SK-N-SH (cell line): ENCODE measurements around the gene C20orf141.

Experiments used
- CTCF ChIP-seq: fragments of 200-600 bp; sonication (generic); IDR thresholded peaks from 2 replicates; pipeline ENCODE4 v1.6.1; 2017; ENCODE audit warnings: antibody characterized with exemption, mild to moderate bottlenecking, moderate library complexity
- EZH2phosphoT487 ChIP-seq: fragments of 200-600 bp; sonication (generic); IDR thresholded peaks from 2 replicates; pipeline ENCODE4 v1.6.1; 2017; ENCODE audit warnings: low read depth, mixed run types, mild to moderate bottlenecking, antibody characterized with exemption, moderate library complexity, borderline replicate concordance
- FOSL2 ChIP-seq: IDR thresholded peaks from 2 replicates; pipeline ENCODE4 v1.4.0; 2012; ENCODE audit warnings: low read depth, mild to moderate bottlenecking, moderate library complexity, borderline replicate concordance
- FOXJ3 ChIP-seq: sonication (generic); formaldehyde crosslinking; IDR thresholded peaks from 2 replicates; pipeline ENCODE4 v1.5.1; 2020; ENCODE audit warnings: mild to moderate bottlenecking, missing genetic modification reagents
- GABPA ChIP-seq: IDR thresholded peaks from 2 replicates; pipeline ENCODE4 v1.4.0; 2012; ENCODE audit warnings: low read depth, mild to moderate bottlenecking
- GATA2 ChIP-seq: sonication (generic); formaldehyde crosslinking; IDR thresholded peaks from 2 replicates; pipeline ENCODE4 v1.5.0; 2020; ENCODE audit warnings: mild to moderate bottlenecking, missing genetic modification reagents
- SMC3 ChIP-seq: IDR thresholded peaks from 2 replicates; pipeline ENCODE4 v1.6.1; 2012; ENCODE audit warnings: low read depth, low read length, improper control_type of control experiment
- TAF1 ChIP-seq: IDR thresholded peaks from 2 replicates; pipeline ENCODE4 v1.6.1; 2012; ENCODE audit warnings: low read depth, mild to moderate bottlenecking, low read length, moderate library complexity, borderline replicate concordance

- TF ChIP-seq FOXJ3 (CRISPR knock-in tag) (no peak), CTCF (no peak), SMC3 (no peak), TAF1 (no peak), GABPA (no peak), FOSL2 (no peak), EZH2phosphoT487 (no peak), GATA2 (CRISPR knock-in tag) (no peak)
Measured at GRCh38 chr20:2829376-2829775, 14.6 kb downstream of the C20orf141 start.
